HG02763 (cell line): ENCODE results near the gene BPGM.

Experiments
- ATAC-seq: cut with Tn5 transposase; IDR thresholded peaks from one replicate; pipeline ENCODE4 v1.9.1; 2021; ENCODE audit warnings: mild to moderate bottlenecking, moderate library complexity; ENCODE audit not compliant: unreplicated experiment

The BPGM gene

DNA sequence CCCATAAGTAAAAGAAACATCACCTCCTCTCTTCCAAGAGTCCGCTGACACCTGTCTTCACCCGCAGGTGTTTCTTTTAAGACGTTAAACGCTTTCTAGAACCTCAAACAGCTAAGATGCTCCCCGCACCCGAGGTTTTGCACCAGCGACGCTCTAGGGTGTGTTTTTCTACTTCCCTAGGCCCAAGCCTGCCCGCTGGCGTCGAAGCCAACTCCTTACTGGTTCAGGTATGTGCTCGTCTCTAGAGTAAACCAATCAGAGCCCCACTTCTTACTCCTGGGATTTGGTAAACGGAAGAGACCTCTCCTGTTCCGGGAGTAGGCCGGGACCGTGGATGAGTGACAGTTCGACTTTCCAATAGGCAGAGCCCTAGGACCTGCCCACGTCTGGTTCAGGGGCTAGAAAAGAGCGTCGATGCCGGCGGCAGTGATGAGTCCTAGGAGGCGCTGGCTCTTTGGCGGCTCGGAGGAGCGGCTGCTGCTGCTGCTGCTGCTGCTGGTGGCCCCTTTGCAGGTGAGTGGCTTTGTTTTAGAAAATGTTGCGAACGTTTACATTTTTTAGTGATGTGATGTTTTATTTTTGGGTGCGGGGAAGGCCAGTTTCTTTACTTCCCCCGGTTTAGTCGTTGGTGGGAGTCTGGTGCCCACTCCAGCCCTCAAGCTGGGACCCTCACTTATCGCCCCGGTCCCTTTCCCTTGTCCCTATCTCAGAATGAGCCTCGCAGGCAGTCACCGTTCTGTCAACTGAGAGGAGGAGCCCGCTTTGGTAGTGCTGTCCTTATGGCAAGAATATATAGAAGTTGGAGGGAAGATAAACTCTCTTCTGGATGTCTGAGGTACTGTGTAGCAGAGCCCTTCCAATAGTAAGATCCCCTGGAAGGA lies at the start of gene BPGM:
Gene BPGM, plus strand, starts transcription at position 429 of the 881 bp plus-strand sequence. CDS start 14,655 bp downstream, outside the sequence.
- ATAC-seq, result peak; percentile 99

DNA sequence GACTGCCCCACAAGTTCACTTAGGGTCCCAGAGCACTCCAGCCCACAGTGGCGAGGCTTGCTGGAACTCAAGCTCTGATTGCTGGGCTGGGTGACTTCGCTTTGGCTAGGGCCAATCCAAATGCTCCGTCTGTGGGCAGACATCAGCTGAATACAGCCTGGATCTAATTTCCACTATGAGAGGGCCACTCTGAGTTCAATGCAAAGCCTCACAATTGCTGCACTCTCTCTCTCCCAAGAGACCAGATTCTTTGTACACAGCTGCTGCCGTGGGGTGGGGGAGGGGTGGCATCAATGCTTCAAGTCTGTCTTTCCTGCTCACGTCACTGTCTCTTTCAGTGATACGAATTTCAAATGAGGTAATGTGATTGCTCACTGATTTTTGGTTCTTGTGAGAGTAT lies 47.3 kb upstream of the BPGM start:
- ATAC-seq, result no peak

DNA sequence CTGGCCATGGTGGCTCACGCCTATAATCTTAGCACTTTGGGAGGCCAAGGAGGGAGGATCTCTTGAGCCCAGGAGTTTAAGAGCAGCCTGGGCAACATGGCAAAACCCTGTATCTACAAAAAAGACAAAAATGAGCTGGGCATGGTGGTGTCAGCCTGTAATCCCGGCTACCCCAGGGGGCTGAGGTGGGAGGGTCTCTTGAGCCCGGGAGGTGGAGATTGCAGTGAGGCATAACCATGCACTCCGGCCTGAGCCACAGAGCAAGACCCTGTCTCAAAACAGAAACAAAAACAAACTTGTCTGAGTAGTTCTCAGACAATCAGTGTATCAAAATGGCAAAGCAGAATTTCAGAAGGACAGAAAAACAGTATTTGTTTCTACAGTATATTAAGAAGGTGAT lies 45.2 kb upstream of the BPGM start:
- ATAC-seq, result no peak

- ATAC-seq, result no peak
Observed at GRCh38 chr7:134602881-134603451, 43.7 kb upstream of the BPGM start.

DNA sequence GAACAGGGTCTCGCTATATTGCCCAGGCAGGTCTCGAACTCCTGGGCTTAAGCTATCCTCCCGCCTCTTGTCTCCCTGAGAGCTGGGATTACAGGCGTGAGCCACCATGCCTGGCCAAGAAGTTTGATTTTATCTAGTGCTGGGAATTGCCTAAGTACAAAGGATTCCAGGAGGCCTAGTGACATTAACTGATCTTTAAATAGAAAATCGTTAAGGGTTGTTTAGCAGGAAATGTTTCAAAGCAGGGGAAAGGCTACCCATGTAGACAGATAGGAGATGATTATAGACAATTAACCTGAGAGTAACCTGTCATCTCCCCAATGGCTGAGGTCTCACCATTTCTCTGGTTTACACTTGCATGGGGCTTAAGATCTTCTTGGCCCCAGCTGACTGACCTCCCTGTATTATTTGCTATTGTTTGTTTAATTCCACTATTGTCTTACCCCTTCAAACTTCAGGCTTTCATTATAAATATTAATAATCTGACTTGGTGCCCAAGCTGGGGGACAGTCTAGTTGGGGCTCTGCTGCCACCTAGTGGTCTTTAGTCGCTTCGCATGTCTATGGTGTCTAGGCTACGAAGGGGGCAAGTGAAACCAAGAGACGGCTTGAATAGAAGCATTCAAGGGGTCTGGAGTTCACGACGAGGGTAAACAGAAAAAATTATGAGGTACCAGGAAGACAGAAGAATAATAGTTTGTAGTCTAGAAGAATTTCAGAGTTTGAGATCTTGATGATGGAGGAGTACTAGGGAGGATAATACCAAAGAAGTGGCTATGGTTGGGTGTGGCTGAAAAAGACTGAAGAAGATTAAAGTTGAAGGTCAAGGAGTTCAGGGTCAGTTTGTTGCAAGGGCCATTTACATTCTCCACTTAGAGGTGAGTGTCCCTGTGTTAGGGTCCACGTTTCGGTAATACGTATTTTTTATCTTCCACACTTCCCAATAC lies 40.4 kb upstream of the BPGM start:
- ATAC-seq, result peak; percentile 83

DNA sequence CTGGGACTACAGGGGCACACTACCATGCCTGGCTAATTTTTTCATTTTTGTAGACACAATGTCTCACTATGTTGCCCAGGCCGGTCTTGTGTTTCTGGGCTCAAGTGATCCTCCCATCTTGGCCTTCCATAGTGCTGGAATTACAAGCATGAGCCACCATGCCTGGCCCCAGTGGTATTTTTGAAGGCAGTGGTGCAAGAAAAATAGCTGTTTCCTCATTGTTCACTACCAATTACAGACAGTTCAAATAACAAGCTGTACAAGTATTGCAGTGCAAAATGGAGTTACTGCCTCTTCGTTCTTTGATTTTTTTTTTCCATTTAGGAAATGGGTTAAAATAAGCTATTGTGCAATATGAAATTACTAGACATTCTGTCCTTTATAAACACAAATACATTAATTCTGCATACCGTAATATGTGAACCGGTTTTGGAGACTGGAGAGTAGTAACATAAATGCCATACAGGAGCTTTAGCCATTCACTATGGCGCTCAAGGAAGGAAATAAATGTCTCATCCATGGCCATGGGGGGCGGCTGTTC lies 35.0 kb upstream of the BPGM start:
- ATAC-seq, result no peak

GRCh38 chr7:134612197-134612596 lies 34.5 kb upstream of the BPGM start:
- no peak for ATAC-seq

DNA sequence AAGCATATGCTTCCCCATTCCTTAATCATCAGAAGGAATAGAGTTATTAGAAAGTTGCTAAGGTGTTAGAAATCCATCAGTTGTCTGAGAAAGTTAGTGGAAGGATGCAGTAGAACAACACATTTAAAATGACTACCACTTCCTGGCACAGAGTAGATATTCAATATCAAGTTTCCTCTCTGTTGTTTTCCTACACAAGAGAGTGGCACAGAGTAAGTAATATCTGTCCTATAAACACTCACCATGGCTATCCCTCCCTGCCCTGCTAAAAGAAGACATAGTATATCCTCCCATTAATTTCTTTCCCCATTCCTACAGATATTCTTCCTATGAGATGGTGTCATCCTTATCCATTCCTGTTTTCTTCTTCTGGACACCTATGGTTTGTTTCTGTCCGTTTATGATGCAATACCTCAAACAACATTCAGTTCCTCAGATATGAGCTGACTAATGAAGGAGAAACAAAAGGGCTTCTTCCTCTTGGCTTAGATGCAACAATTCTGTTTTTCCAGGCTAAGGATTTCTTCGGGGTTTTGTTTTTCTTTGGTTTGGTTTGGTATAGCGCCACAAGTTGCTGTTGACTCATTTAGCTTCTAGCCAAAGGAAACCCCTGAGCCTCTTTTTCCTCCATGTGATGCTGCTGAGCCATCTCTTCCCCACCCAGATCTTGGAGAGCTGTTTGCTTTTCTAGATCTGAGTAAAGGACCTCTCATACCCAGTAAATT lies 32.9 kb upstream of the BPGM start:
- ATAC-seq, result no peak

GRCh38 chr7:134616611-134617010 lies 30.0 kb upstream of the BPGM start:
- ATAC-seq, result no peak

DNA sequence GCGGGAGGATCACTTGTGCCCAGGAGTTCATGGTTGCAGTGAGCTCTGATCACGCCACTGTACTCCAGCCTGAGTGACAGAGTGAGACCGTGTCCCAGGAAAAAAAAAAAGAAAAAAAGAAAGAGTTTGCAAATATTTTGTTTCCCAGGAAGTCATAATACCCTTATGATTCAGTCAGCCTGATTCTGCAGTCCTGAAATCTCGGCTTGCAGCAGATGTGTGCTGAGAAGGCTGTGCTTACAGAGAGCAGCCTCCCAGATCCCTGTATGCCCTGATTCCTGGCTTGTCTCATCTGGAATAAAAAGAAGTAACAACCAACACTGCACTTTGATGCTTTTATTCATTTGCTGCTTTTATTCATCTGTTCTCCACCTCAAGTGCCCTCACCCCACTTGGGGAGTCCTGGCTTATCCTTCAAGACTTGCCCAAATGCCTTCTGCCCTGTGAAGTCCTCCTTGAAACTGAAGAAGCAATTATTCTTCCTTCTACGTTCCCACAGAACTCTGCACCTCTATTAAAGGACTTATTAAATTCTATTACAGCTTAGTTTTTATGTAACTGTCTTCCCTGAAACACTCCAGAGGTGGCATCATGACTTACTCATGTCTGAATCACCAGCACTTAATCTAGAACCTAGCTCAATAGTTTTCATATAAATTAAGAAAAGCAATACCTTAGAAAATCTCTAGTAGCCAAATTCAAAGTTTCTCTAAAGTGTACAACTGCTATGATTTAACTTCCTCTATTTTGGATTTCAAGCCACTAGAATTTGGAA lies 27.7 kb upstream of the BPGM start:
- no peak for ATAC-seq

DNA sequence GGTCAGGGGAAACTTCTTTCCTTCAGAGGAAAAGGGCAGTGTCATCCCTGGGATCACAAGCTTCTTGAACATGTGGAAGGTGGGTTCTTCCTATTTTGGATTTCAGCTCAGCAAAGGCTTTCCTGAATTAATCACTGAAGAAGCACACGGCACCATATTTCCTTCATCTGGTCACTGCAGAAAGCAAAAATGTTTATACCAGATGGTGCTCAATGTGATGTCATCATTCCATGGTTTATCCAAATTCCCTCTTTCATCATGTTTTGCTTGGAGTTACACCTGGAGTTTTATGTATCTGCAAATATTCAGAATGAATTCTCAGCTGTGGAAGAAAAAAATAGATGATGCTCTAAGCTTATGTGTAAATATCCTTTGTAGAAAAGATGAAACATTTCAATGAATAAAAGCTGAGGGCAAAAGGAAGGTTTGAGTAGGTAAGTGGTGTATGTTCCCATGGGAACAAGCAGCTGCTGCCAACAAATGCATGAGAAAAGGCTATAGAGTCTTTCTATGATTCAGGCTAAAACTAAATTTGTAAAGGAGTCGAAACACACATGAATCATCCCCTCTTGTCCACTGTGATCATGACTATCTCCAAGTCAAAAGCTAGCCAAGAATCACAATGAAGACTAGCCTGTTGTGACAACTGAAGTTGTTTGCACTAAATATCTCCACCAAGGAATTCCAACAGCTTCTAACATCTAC lies 26.9 kb upstream of the BPGM start:
- ATAC-seq, result no peak

- no peak for ATAC-seq
Observed at GRCh38 chr7:134622303-134622995, 24.2 kb upstream of the BPGM start.

- no peak for ATAC-seq
Observed at GRCh38 chr7:134623193-134623592, 23.5 kb upstream of the BPGM start.

DNA sequence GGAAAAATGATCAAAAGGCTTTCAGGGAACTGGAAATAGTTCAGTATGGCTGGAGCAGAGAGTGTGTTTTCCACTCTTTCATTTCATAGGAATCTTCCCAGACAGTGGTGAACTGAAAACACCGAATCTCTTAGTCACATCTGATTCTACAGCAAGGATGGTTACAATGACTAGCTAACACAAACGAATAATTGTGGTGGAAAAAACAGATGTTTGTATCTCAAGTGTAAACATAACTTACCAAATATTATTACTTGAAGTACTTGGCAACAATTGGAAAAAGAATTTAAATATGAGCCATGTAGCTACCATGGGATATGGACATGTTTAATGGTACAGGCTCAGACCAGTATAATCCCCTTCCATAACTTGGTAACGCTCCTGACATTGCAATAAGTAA lies 21.1 kb upstream of the BPGM start:
- no peak for ATAC-seq

DNA sequence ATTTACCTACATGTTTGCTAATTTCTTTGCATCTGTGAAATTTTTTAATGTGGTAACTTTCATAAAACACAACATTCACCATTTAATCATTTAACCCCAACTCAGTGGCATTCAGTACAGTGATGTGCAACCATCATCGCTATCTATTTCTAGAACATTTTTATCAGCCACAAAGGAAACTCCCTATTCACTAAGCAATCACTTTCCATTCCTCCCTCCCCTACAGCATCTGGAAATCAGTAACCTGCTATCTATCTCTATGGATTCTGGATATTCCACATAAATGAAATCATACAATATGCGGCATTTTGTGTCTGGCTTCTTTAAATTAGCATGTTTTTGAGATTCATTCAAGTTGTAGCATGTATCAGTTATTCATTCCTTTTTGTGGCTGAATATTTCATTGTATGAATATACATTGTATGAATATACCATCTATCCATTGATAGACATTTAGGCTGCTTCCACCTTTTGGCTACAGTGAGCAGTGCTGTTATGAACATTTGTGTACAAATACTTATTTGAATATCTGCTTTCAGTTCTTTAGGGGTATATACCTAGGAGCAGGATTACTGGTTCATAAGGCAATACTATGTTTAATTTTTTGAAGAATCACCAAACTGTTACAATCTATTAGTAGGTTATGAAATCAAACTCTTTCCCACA lies 19.4 kb upstream of the BPGM start:
- no peak for ATAC-seq

DNA sequence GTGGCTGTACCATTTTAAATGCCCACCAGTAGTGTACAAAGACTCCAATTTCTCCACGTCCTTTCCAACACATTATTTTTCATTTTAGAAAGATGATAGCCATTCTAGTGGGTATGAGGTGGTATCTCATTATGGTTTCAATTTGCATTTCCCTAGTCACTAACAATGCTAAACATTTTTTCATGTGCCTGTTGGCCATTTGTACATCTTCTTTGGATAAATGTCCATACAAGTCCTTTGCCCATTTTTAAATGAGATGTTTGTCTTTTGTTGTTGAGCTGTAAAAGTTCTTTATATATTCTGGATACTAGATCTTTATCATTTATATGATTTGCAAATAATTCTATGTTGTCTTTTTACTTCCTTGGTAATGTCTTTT lies 18.9 kb upstream of the BPGM start:
- ATAC-seq, result no peak

- no peak for ATAC-seq
Observed at GRCh38 chr7:134629445-134629844, 17.2 kb upstream of the BPGM start.

GRCh38 chr7:134630237-134630636 lies 16.4 kb upstream of the BPGM start:
- ATAC-seq, result no peak
